ENCODE measurements around the gene LRRC74B. TPM values are rescaled to one million over a fixed set of nuclear protein-coding genes. Genes with fewer than 3 reads are reported as not detected.
"Not testable (repeated sequence)": the region's sequence is repeated elsewhere in the genome, so short reads cannot be mapped to it uniquely, and the experiment has no call there.

LRRC74B gene
- polyA plus RNA-seq, 4 donors: 0.16 to 0.27 TPM; not detected in 2

DNA sequence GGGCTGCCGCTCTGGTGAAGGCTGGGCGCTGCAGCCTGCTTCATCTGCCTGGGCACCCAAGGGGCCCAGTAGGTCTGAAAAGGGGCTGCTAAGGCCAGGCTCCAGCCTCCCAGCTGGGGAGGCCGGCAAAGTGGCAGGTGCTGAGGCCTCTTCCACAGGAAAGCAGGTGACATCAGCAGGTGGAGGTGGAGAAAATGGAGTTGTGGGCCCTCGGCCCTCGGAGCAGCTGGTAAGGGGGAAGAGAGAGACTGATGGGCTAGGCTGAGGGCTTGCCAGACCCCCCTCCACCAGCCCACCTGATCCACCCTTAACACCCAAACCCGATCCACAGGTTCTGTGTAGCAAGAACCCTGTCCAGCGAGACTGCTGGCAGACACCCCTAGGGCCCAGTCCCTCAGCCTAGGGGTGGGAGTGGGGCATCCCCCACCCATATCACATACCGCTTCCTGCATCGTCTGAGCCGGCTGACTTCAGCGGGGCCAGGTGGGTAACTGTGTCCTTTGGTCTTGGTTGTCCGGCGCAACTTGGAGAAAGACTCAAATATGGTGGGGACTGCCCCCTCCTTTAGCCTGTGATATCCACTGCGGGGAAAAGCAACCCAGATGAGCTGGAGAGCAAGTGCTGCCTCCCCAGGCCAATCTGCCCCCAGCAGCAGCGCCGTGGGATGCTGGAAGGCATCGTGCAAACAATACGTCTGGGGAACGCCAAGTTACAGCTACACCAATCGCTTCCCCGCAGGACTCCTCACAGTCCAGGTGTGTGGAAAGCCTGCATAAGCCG, 45.3 kb upstream of the LRRC74B start:
- peaks cover 5 to 28% (median 7%) of the 10 kb centered on the region in 3 donors for H3K4me1 ChIP-seq (ENCODE audit: control insufficient read depth in 3 of 3, insufficient read depth in 2 of 3, low read depth in 1 of 3, low read length in 2 of 3)
- no peaks in the 10 kb centered on the region for H3K27me3 ChIP-seq (ENCODE audit: control insufficient read depth in 3 of 3, insufficient read depth in 3 of 3, low read length in 3 of 3)
- H3K9me3 ChIP-seq (ENCODE audit: control insufficient read depth in 2 of 2, insufficient read depth in 1 of 2, low read depth in 1 of 2, low read length in 1 of 2): no peaks in the 10 kb centered on the region
- peaks cover 0 to 51% (median 0%) of the 10 kb centered on the region in 3 donors for H3K36me3 ChIP-seq (ENCODE audit: control insufficient read depth in 3 of 3, insufficient read depth in 2 of 3, low read depth in 1 of 3, low read length in 3 of 3)
- no peak for DNase-seq
- H3K4me3 ChIP-seq (ENCODE audit: low read depth in 1 of 3, low read length in 3 of 3): peak overlapping the region in 2 of 3 donors; percentile 76 to 89
- peak overlapping the region in 2 of 3 donors; percentile 99 for H3K27ac ChIP-seq (ENCODE audit: low read depth in 1 of 3, low read length in 2 of 3)
- FAIRE-seq: no peak
- 33 to 52% (median 44%) methylated on average over 21 to 22 of the region's 22 CpGs for WGBS, 3 donors

DNA sequence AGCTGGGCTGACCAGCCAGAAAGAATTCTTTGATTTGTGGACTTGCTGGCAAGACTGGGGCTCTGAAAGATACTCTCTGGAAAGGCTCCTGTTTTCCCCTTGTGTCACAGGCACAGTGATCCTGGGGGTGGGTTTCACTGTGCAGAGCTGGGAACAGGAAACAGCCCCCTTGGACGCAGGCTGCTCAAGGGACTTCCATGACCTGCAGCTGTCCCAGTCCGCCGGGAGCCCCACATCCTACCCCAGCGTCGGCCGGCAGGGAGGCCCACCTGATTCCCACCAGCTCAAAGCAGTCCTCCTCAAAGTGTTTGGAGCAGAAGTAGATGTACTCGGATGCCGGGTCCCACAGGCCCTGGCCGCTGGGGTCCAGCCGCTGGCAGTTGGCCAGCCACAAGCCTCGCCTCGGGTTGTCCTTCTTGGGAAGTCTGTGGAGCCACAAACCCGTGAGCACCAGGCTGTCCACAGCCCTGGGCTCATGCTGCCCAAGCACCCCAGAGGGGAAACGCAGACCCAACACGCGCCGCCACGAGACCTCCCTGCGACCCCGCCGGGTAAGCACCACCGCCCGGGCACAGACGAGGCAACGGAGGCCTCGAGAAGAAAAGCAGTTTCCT, 44.7 kb upstream of the LRRC74B start:
- H3K4me3 ChIP-seq (ENCODE audit: low read depth in 1 of 3, low read length in 3 of 3): peak overlapping the region; percentile 21 to 89 (median 76)
- 1% methylated on average over 26 of the region's 26 CpGs for WGBS, 3 donors
- peaks cover 0 to 45% (median 0%) of the 10 kb centered on the region in 3 donors for H3K36me3 ChIP-seq (ENCODE audit: control insufficient read depth in 3 of 3, insufficient read depth in 2 of 3, low read depth in 1 of 3, low read length in 3 of 3)
- peak overlapping the region; percentile 97 to 99 (median 99) for H3K27ac ChIP-seq (ENCODE audit: low read depth in 1 of 3, low read length in 2 of 3)
- no peaks in the 10 kb centered on the region for H3K9me3 ChIP-seq (ENCODE audit: control insufficient read depth in 2 of 2, insufficient read depth in 1 of 2, low read depth in 1 of 2, low read length in 1 of 2)
- no peaks in the 10 kb centered on the region for H3K27me3 ChIP-seq (ENCODE audit: control insufficient read depth in 3 of 3, insufficient read depth in 3 of 3, low read length in 3 of 3)
- H3K4me1 ChIP-seq (ENCODE audit: control insufficient read depth in 3 of 3, insufficient read depth in 2 of 3, low read depth in 1 of 3, low read length in 2 of 3): peaks cover 5 to 28% (median 7%) of the 10 kb centered on the region in 3 donors
- DNase-seq (peak in 1 of 2 donors; percentile 30), FAIRE-seq (no peak)

DNA sequence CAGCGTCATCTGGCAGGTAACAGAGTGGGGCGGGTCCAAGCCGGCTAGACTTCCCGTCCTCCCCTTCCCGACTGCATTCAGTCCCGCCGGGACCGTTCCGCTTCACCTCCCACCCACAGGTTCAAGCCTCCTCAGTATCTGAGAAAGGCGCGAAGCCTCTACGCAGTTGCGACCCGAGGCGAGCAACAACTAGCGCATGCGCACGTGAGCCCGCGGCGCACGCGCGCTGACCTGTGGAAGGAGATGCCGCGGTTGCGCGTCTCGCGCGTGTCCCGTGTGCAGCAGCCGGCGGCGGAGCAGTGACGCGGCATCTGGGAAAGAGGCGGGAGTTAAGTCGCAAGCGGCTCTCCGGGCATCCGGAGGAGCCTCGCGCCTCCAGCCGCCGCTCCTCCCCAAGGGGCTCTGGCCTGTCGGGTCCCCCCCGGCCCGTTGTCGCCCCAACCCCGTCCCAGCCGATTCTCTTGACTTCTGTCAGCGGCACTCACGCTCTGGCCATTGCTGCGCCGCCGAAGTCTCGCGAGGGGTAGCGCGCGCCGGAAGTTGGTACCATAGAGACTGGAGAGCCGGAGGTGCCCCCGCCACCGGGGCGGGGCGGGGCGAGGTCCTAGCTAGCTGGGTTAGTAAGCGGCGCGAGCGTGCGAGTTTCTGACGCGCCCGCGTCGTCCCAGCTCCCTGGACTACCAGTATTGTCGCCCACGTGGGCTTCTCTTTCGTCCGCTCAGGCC, 44.0 kb upstream of the LRRC74B start, which contains the start of gene THAP7:
THAP7 (minus strand) TSS at position 518 of the 725 bp plus-strand sequence; CDS start at position 311, 207 bp downstream.
- peak within 1 kb of the TSS; percentile 97 to 99 (median 99) for H3K27ac ChIP-seq (ENCODE audit: low read depth in 1 of 3, low read length in 2 of 3)
- 0 to 1% (median 0%) methylated on average over 70 to 83 of the region's 83 CpGs for WGBS, 3 donors
- peak within 1 kb of the TSS; percentile 42 to 89 (median 76) for H3K4me3 ChIP-seq (ENCODE audit: low read depth in 1 of 3, low read length in 3 of 3)
- no peaks in the 10 kb centered on the region for H3K9me3 ChIP-seq (ENCODE audit: control insufficient read depth in 2 of 2, insufficient read depth in 1 of 2, low read depth in 1 of 2, low read length in 1 of 2)
- peaks cover 5 to 28% (median 7%) of the 10 kb centered on the region in 3 donors for H3K4me1 ChIP-seq (ENCODE audit: control insufficient read depth in 3 of 3, insufficient read depth in 2 of 3, low read depth in 1 of 3, low read length in 2 of 3)
- H3K36me3 ChIP-seq (ENCODE audit: control insufficient read depth in 3 of 3, insufficient read depth in 2 of 3, low read depth in 1 of 3, low read length in 3 of 3): peaks cover 0 to 39% (median 0%) of the 10 kb centered on the region in 3 donors
- FAIRE-seq (no peak), DNase-seq (peak; percentile 97 to 99)
- H3K27me3 ChIP-seq (ENCODE audit: control insufficient read depth in 3 of 3, insufficient read depth in 3 of 3, low read length in 3 of 3): no peaks in the 10 kb centered on the region

DNA sequence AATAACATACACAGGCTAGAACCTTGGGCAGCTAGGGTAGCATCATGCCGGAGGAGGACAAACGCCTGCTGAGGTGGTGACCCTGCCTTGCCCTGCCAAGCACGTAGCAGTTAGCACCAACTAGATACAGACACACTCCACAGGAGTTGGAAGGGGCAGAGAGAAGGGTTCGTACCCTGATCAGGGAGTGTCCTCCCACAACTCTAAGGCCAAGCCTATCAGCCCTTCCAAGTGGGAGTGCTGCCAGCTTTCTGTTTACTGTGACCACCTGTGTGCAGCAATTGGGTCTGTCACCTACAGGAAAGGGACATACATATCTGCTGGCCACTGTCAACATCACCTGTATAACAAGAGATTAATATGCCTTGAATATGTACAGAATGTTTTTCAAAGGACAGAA, 42.0 kb upstream of the LRRC74B start:
- no peaks in the 10 kb centered on the region for H3K9me3 ChIP-seq (ENCODE audit: control insufficient read depth in 2 of 2, insufficient read depth in 1 of 2, low read depth in 1 of 2, low read length in 1 of 2)
- FAIRE-seq (no peak), DNase-seq (peak in 1 of 2 donors; percentile 49)
- WGBS, 3 donors: 30 to 64% (median 50%) methylated on average over 4 of the region's 4 CpGs
- no peaks in the 10 kb centered on the region for H3K27me3 ChIP-seq (ENCODE audit: control insufficient read depth in 3 of 3, insufficient read depth in 3 of 3, low read length in 3 of 3)
- peaks cover 5 to 28% (median 7%) of the 10 kb centered on the region in 3 donors for H3K4me1 ChIP-seq (ENCODE audit: control insufficient read depth in 3 of 3, insufficient read depth in 2 of 3, low read depth in 1 of 3, low read length in 2 of 3)
- peak overlapping the region in 2 of 3 donors; percentile 26 to 44 for H3K27ac ChIP-seq (ENCODE audit: low read depth in 1 of 3, low read length in 2 of 3)
- peaks cover 0 to 18% (median 0%) of the 10 kb centered on the region in 3 donors for H3K36me3 ChIP-seq (ENCODE audit: control insufficient read depth in 3 of 3, insufficient read depth in 2 of 3, low read depth in 1 of 3, low read length in 3 of 3)
- H3K4me3 ChIP-seq (ENCODE audit: low read depth in 1 of 3, low read length in 3 of 3): no peak overlapping the region

DNA sequence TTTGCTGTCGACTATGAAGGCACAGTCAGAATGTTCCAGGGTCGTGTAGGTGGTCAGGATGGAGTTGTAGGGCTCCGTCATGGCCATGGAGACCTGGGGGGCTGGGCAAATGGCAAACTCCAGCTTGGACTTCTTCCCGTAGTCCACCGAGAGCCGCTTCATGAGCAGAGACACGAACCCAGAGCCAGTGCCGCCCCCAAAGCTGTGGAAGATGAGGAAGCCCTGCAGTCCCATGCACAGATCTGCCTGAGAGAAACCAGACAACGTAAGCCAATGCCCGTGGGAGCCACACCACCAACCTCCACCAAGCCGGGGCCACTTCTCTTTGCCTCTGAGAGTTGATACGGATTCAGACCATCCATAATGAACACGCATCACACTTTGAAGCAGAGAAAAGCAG, 36.5 kb upstream of the LRRC74B start:
- not testable (repeated sequence) for H3K9me3 ChIP-seq (ENCODE audit: control insufficient read depth in 2 of 2, insufficient read depth in 1 of 2, low read depth in 1 of 2, low read length in 1 of 2); H3K4me1 ChIP-seq (ENCODE audit: control insufficient read depth in 3 of 3, insufficient read depth in 2 of 3, low read depth in 1 of 3, low read length in 2 of 3); H3K27me3 ChIP-seq (ENCODE audit: control insufficient read depth in 3 of 3, insufficient read depth in 3 of 3, low read length in 3 of 3); H3K27ac ChIP-seq (ENCODE audit: low read depth in 1 of 3, low read length in 2 of 3); H3K36me3 ChIP-seq (ENCODE audit: control insufficient read depth in 3 of 3, insufficient read depth in 2 of 3, low read depth in 1 of 3, low read length in 3 of 3); FAIRE-seq; H3K4me3 ChIP-seq (ENCODE audit: low read depth in 1 of 3, low read length in 3 of 3); DNase-seq
- WGBS, 3 donors: 75 to 83% (median 76%) methylated on average over 13 of the region's 13 CpGs

DNA sequence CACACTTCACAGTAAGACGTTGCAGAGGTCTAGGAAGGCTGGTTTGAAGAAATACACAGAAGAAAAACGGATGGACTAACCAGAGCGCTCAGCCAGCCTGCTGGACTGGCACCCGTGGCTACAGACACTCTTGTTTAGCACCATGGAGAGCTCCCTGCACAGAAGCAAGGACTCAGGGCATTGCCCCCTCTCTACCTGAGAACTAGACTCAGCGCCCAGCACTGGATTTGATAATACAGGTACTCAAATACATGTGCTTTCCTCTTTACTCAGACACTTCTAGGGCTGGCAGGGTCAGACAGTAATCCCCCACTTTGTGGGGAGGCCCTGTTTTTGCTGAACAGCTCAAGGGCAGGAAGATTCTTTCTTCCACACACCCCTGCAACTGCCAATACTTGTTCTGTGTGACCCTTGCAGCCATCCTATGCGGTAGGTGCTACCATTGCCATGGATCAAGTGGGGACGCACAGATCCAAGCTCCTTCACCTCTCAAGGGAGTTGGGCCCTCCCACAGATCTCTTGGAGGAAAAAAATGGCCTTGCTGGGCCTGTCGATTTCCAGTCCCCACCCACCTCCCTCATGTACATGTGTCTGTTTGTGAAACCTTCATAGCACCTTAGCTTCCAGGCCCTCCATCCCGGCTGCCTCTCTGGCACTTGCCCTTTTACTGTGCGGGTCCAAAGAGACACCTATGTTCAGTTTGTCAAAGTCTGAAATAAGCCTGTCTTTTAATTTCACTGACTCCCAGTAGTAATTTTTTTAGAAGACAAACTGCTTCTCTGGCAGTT, 35.9 kb upstream of the LRRC74B start:
- peaks cover 3 to 6% (median 4%) of the 10 kb centered on the region in 3 donors for H3K4me1 ChIP-seq (ENCODE audit: control insufficient read depth in 3 of 3, insufficient read depth in 2 of 3, low read depth in 1 of 3, low read length in 2 of 3)
- 41 to 56% (median 46%) methylated on average over 10 of the region's 10 CpGs for WGBS, 3 donors
- H3K4me3 ChIP-seq (ENCODE audit: low read depth in 1 of 3, low read length in 3 of 3): no peak overlapping the region
- no peaks in the 10 kb centered on the region for H3K36me3 ChIP-seq (ENCODE audit: control insufficient read depth in 3 of 3, insufficient read depth in 2 of 3, low read depth in 1 of 3, low read length in 3 of 3)
- no peak overlapping the region for H3K27ac ChIP-seq (ENCODE audit: low read depth in 1 of 3, low read length in 2 of 3)
- H3K9me3 ChIP-seq (ENCODE audit: control insufficient read depth in 2 of 2, insufficient read depth in 1 of 2, low read depth in 1 of 2, low read length in 1 of 2): no peaks in the 10 kb centered on the region
- peak; percentile 46 to 81 for DNase-seq
- FAIRE-seq: no peak
- peaks cover 0 to 3% (median 0%) of the 10 kb centered on the region in 3 donors for H3K27me3 ChIP-seq (ENCODE audit: control insufficient read depth in 3 of 3, insufficient read depth in 3 of 3, low read length in 3 of 3)

DNA sequence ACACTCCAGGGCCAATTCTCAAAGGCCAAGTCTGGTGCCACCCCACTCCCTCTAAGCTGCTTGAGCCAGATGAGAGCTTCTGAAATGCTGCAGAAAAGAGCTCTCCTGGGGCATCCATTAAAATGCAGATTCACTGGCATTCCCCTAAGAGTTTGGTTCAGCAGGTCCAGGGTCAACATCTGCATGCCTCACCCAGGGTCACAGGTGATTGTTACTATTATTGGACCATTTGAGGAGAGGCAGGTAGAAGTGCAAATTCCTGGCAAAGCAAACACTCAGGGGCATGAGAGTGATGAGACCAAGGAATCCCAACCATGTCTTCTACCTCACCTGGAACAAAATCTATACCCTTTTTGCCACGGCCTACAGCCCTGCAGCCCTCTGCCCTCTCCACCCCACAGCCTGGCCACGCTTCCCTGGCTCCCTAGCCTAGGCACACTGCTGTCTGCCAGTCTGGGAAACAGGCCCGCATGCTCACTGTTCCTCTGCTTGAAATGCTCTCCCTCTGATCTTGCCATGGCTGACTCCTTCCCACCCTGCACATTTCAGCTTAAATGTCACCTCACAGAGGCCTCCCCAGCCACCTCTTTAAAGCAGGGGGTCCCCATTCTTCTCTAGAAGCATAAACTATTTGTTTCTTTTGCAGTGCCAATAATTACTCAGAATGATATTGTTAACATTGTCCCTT, 35.2 kb upstream of the LRRC74B start:
- Histone ChIP-seq H3K36me3 (ENCODE audit: control insufficient read depth in 3 of 3, insufficient read depth in 2 of 3, low read depth in 1 of 3, low read length in 3 of 3) (no peaks in the 10 kb centered on the region), H3K4me1 (ENCODE audit: control insufficient read depth in 3 of 3, insufficient read depth in 2 of 3, low read depth in 1 of 3, low read length in 2 of 3) (peaks cover 3 to 13% (median 8%) of the 10 kb centered on the region in 3 donors), H3K4me3 (ENCODE audit: low read depth in 1 of 3, low read length in 3 of 3) (no peak overlapping the region), H3K27ac (ENCODE audit: low read depth in 1 of 3, low read length in 2 of 3) (no peak overlapping the region), H3K9me3 (ENCODE audit: control insufficient read depth in 2 of 2, insufficient read depth in 1 of 2, low read depth in 1 of 2, low read length in 1 of 2) (no peaks in the 10 kb centered on the region), H3K27me3 (ENCODE audit: control insufficient read depth in 3 of 3, insufficient read depth in 3 of 3, low read length in 3 of 3) (peaks cover 0 to 3% (median 0%) of the 10 kb centered on the region in 3 donors)
- FAIRE-seq (no peak), DNase-seq (no peak)
- 82 to 87% (median 87%) methylated on average over 3 of the region's 3 CpGs for WGBS, 3 donors
